ENCODE data around the gene HPS4. TPM values are rescaled to one million over a fixed set of nuclear protein-coding genes. Genes with fewer than 3 reads are reported as not detected.

The HPS4 gene
- total RNA-seq, 1 donor from 2014 or later = 37.1 TPM

DNA sequence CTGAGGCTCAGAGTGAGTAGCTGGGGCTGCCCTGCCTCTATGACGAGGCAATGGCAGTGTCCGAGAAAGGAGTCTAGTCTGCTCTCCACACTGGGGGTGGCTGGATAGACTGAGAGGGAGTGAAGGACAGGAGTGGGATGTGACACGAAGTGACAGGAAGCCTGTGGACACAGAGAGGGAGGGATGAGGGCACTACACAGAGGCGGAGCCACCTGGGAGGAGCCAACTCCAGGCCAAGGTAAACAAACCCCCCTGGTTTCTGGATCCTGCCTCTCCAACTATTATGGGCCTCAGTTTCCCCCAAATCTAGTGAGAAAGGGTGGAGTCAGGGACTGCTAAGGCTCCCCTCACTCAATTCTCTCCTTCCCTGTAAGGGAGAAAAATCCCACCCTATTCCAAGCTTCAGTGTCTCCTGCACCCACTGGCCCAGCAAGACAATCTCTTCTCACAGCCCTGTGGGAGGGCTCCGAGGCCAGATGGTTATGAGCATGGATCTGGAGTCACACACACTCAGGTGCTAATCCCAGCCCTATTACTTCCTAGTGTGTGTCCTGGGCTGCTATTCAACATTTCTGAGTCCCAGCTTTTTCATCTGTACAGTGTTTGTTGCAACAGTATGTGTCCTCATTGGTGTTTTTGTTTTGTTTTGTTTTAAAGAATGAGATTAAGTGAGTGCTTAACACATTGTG, 29.6 kb downstream of the HPS4 start:
- Mint-ChIP-seq H3K4me3 (ENCODE audit: unreplicated experiment) (no peak overlapping the region), H3K27ac (ENCODE audit: unreplicated experiment) (no peak overlapping the region), H3K4me1 (ENCODE audit: unreplicated experiment) (no peaks in the 10 kb centered on the region), H3K36me3 (ENCODE audit: unreplicated experiment) (peaks cover 29% of the 10 kb centered on the region), H3K9me3 (ENCODE audit: unreplicated experiment) (no peaks in the 10 kb centered on the region), H3K27me3 (ENCODE audit: unreplicated experiment) (no peaks in the 10 kb centered on the region)
- TF ChIP-seq, protein P1, sequence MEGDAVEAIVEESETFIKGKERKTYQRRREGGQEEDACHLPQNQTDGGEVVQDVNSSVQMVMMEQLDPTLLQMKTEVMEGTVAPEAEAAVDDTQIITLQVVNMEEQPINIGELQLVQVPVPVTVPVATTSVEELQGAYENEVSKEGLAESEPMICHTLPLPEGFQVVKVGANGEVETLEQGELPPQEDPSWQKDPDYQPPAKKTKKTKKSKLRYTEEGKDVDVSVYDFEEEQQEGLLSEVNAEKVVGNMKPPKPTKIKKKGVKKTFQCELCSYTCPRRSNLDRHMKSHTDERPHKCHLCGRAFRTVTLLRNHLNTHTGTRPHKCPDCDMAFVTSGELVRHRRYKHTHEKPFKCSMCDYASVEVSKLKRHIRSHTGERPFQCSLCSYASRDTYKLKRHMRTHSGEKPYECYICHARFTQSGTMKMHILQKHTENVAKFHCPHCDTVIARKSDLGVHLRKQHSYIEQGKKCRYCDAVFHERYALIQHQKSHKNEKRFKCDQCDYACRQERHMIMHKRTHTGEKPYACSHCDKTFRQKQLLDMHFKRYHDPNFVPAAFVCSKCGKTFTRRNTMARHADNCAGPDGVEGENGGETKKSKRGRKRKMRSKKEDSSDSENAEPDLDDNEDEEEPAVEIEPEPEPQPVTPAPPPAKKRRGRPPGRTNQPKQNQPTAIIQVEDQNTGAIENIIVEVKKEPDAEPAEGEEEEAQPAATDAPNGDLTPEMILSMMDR (IDR thresholded peaks at IDR 0.05) = no peak
- DNase-seq (ENCODE audit: extremely low spot score, unreplicated experiment) = no peak

DNA sequence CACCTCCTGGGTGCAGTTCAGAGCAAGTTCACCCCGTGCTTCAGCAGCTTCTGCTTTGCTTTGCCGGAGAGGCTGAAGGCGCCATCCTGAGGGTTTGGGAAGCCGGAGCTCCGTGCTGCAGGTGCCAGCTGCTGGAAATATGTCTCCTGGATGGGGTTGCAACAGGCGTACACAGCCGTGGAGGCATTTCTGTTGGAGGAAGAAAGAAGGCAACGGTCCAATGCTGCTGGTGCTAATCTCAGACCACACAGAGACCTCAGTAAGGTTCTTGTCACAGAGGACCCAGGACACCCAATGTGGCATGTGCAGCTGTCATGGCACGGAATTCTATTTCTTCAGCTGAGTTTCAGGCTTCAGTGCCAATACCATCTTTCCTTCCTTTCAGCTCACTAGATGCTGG, 30.4 kb downstream of the HPS4 start:
- no peaks in the 10 kb centered on the region for H3K27me3 Mint-ChIP-seq (ENCODE audit: unreplicated experiment)
- H3K4me1 Mint-ChIP-seq (ENCODE audit: unreplicated experiment) = no peaks in the 10 kb centered on the region
- no peak for DNase-seq (ENCODE audit: extremely low spot score, unreplicated experiment)
- H3K36me3 Mint-ChIP-seq (ENCODE audit: unreplicated experiment) = peaks cover 27% of the 10 kb centered on the region
- H3K4me3 Mint-ChIP-seq (ENCODE audit: unreplicated experiment) = no peak overlapping the region
- H3K9me3 Mint-ChIP-seq (ENCODE audit: unreplicated experiment) = no peaks in the 10 kb centered on the region
- no peak overlapping the region for H3K27ac Mint-ChIP-seq (ENCODE audit: unreplicated experiment)
- TF ChIP-seq, protein P1 (IDR thresholded peaks at IDR 0.05) = no peak

DNA sequence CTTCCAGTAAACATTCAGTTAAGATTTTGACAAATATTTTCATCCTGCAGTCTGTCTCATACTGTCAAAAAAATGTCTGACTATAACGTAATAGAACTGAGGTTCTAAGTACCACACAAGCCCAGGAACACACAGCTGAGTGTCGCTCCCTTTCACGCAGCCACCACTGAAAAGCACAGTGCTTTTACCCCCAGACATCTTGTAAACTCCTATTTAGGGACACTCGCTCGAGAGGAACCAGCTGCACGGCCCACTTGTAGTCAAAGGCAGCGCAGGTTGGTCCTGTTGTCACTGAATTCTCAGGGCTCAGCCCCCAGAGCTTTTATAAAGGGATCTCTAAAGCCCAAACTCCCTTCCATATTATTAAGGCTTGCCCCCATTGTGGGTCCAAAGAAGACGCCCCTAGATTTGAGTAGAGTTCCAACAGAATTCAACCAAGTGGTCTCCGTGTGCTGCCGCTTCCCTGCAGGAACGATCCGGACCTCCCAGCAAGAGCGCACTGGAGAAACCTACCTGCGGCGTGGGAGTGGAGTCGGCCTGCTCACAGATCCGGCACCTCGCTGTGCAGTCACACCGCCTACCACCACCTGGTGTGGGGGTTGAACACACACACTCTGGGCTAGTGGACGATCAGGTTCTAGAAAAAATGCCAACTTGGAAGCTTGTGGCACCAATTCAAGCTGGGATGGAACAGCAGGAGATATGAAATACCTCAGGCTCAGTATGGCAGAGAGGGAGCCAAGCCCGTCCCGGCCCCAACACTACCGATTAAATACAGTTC, 31.2 kb downstream of the HPS4 start:
- TF ChIP-seq, protein P1 (IDR thresholded peaks at IDR 0.05) = no peak
- no peak overlapping the region for H3K27ac Mint-ChIP-seq (ENCODE audit: unreplicated experiment)
- H3K4me3 Mint-ChIP-seq (ENCODE audit: unreplicated experiment) = no peak overlapping the region
- H3K4me1 Mint-ChIP-seq (ENCODE audit: unreplicated experiment) = no peaks in the 10 kb centered on the region
- no peaks in the 10 kb centered on the region for H3K9me3 Mint-ChIP-seq (ENCODE audit: unreplicated experiment)
- H3K27me3 Mint-ChIP-seq (ENCODE audit: unreplicated experiment) = no peaks in the 10 kb centered on the region
- no peak for DNase-seq (ENCODE audit: extremely low spot score, unreplicated experiment)
- H3K36me3 Mint-ChIP-seq (ENCODE audit: unreplicated experiment) = peaks cover 23% of the 10 kb centered on the region

DNA sequence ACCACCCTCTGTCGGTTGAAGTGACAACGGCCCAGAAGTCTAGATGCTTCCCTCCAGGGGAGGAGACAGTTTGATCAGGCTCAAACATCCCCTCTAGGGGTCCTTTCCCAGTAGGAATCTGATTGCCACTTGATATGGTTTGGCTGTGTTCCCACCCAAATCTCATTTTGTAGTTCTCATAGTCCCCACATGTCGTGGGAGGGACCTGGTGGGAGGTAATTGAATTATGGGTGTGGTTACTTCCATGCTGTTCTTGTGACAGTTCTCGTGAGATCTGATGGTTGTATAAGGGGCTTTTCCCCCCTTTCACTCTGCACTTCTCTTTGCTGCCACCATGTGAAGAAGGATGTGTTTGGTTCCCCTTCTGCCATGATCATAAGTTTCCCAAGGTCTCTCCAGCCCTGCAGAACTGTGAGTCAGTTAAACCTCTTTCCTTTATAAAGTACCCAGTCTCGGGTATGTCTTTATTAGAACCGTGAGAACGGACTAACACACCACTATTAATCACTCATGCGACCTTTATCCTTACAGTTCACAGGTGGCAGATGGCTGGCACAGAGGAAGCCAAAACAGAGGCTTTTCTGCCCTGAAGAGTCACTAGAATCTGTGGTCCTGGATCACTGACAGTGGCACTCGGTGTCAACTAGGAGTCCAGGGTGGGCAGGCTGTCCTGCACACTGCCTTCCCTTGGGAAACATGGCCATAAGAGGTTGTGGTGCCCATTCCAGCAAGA, 33.0 kb downstream of the HPS4 start:
- Mint-ChIP-seq H3K4me3 (ENCODE audit: unreplicated experiment) (no peak overlapping the region), H3K27ac (ENCODE audit: unreplicated experiment) (no peak overlapping the region), H3K4me1 (ENCODE audit: unreplicated experiment) (no peaks in the 10 kb centered on the region), H3K9me3 (ENCODE audit: unreplicated experiment) (no peaks in the 10 kb centered on the region), H3K36me3 (ENCODE audit: unreplicated experiment) (peaks cover 16% of the 10 kb centered on the region), H3K27me3 (ENCODE audit: unreplicated experiment) (no peaks in the 10 kb centered on the region)
- DNase-seq (ENCODE audit: extremely low spot score, unreplicated experiment) = no peak
- TF ChIP-seq, protein P1 (IDR thresholded peaks at IDR 0.05) = no peak

DNA sequence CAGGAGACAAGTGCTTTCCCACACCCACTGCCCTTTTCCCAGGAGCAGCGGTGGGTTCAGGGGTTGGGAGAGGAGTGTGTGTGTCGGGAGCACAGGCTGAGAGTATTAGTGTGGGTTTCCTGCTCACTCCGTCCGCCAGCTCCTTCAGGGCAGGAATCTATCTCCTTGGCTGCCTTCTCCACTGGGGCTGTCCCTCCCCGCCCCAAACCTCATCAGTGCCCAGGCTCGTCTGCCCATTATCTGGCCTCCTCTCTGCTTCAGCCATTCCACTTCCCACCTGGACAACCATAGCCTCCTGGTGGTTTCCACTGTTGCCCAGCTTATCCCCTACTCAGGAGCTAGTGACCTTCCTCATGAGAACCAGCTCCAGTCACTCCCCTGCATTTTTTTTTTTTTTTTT, 34.6 kb downstream of the HPS4 start:
- Mint-ChIP-seq H3K4me3 (ENCODE audit: unreplicated experiment) (no peak overlapping the region), H3K4me1 (ENCODE audit: unreplicated experiment) (no peaks in the 10 kb centered on the region), H3K27ac (ENCODE audit: unreplicated experiment) (no peak overlapping the region), H3K27me3 (ENCODE audit: unreplicated experiment) (no peaks in the 10 kb centered on the region), H3K36me3 (ENCODE audit: unreplicated experiment) (peaks cover 16% of the 10 kb centered on the region), H3K9me3 (ENCODE audit: unreplicated experiment) (no peaks in the 10 kb centered on the region)
- TF ChIP-seq, protein P1 (IDR thresholded peaks at IDR 0.05) = no peak
- no peak for DNase-seq (ENCODE audit: extremely low spot score, unreplicated experiment)
